NOMO-1 treated with DMSO at 0.1 percent for 48 hours (cell line): ENCODE measurements around the gene ARHGEF7.

Experiments used
- DNase-seq: peaks from one replicate; lab custom pipeline; 2025; ENCODE audit not compliant: unreplicated experiment; lab: John Stamatoyannopoulos, UW

The ARHGEF7 gene

GRCh38 chr13:111322001-111322915 lies 207.1 kb downstream of the ARHGEF7 start:
- no peak for DNase-seq

- DNase-seq: no peak
Observed at GRCh38 chr13:111322916-111323331, 207.8 kb downstream of the ARHGEF7 start.

- DNase-seq: no peak
Observed at GRCh38 chr13:111323549-111323948, 208.4 kb downstream of the ARHGEF7 start.

- DNase-seq: no peak
Observed at GRCh38 chr13:111323950-111324651, 209.0 kb downstream of the ARHGEF7 start.

- no peak for DNase-seq
Observed at GRCh38 chr13:111324736-111325135, 209.6 kb downstream of the ARHGEF7 start.

GRCh38 chr13:111325146-111325890 lies 210.2 kb downstream of the ARHGEF7 start:
- no peak for DNase-seq

- DNase-seq: no peak
Observed at GRCh38 chr13:111325941-111326620, 211.0 kb downstream of the ARHGEF7 start.

GRCh38 chr13:111326621-111326965 lies 211.5 kb downstream of the ARHGEF7 start:
- DNase-seq: no peak

GRCh38 chr13:111326981-111327642 lies 212.0 kb downstream of the ARHGEF7 start:
- DNase-seq: no peak

- no peak for DNase-seq
Observed at GRCh38 chr13:111327730-111328573, 212.8 kb downstream of the ARHGEF7 start.

- no peak for DNase-seq
Observed at GRCh38 chr13:111328574-111329410, 213.7 kb downstream of the ARHGEF7 start.

- no peak for DNase-seq
Observed at GRCh38 chr13:111329641-111330040, 214.5 kb downstream of the ARHGEF7 start.

- DNase-seq: no peak
Observed at GRCh38 chr13:111330066-111330610, 215.0 kb downstream of the ARHGEF7 start.

GRCh38 chr13:111335298-111335697 lies 220.2 kb downstream of the ARHGEF7 start:
- DNase-seq: no peak

GRCh38 chr13:111336666-111337065 lies 221.6 kb downstream of the ARHGEF7 start:
- no peak for DNase-seq

- DNase-seq: no peak
Observed at GRCh38 chr13:111337206-111337605, 222.1 kb downstream of the ARHGEF7 start.

- DNase-seq: no peak
Observed at GRCh38 chr13:111337741-111338140, 222.6 kb downstream of the ARHGEF7 start.

GRCh38 chr13:111338841-111339240 lies 223.7 kb downstream of the ARHGEF7 start:
- DNase-seq: no peak
